Neural progenitor cell (in vitro differentiated cells): ENCODE data around the gene PEMT.

Experiments used
- CTCF ChIP-seq: fragments of 200-600 bp; sonication (generic); IDR thresholded peaks from 2 replicates; pipeline ENCODE4 v1.5.1; 2017; ENCODE audit warnings: antibody characterized with exemption, mild to moderate bottlenecking
- EZH2 ChIP-seq: fragments of 200-600 bp; sonication (generic); IDR thresholded peaks from 2 replicates; pipeline ENCODE4 v1.6.1; 2017; ENCODE audit warnings: antibody characterized with exemption, mild to moderate bottlenecking, moderate library complexity
- EZH2phosphoT487 ChIP-seq: fragments of 200-600 bp; sonication (generic); IDR thresholded peaks from 2 replicates; pipeline ENCODE4 v1.6.1; 2017; ENCODE audit warnings: antibody characterized with exemption

- TF ChIP-seq CTCF (no peak), EZH2 (no peak), EZH2phosphoT487 (no peak)
These were observed 51.1 kb downstream of the PEMT start for GRCh38 chr17:17540278-17540906.
